Activated naive CD4-positive, alpha-beta T cell treated with anti-CD3 and anti-CD28 coated beads for 36 hours (primary cell): Measurements from ENCODE around the gene CCDC97. TPM values are rescaled to one million over a fixed set of nuclear protein-coding genes. Genes with fewer than 3 reads are reported as not detected.

ENCODE experiments used
- CTCF ChIA-PET: fragments of 350-600 bp; sonication (Branson Sonifier 250); formaldehyde crosslinking; loops from one replicate; lab custom pipeline; 2021; ENCODE audit warnings: antibody characterized with exemption; lab: Charles Lee
- DNase-seq: peaks from one replicate; pipeline ENCODE4 v3.0.0-alpha.2; 2020
- H3K27ac Mint-ChIP-seq: one replicate; pipeline ENCODE4 v1.8.0; 2021; ENCODE audit warnings: mild to moderate bottlenecking, mixed read lengths
- H3K27me3 Mint-ChIP-seq: one replicate; pipeline ENCODE4 v1.8.0; 2021; ENCODE audit warnings: low read depth, mixed read lengths
- H3K36me3 Mint-ChIP-seq: one replicate; pipeline ENCODE4 v1.8.0; 2021; ENCODE audit warnings: low read depth, mixed read lengths
- H3K4me1 Mint-ChIP-seq: one replicate; pipeline ENCODE4 v1.8.0; 2021; ENCODE audit warnings: low read depth, mixed read lengths
- H3K4me3 Mint-ChIP-seq: one replicate; pipeline ENCODE4 v1.8.0; 2021; ENCODE audit warnings: mild to moderate bottlenecking, moderate library complexity, mixed read lengths
- H3K9me3 Mint-ChIP-seq: one replicate; pipeline ENCODE4 v1.8.0; 2021; ENCODE audit warnings: mixed read lengths
- intact Hi-C: fragments of 100-400 bp; cut with micrococcal nuclease; formaldehyde crosslinking; loops from one replicate; pipeline ENCODE4 v1.15.1; 2023
- total RNA-seq, 2 experiments: library from RNA; stranded (reverse); gene quantifications; one replicate each; pipeline ENCODE4 v1.2.3, GENCODE V29; 2021

Gene CCDC97
- total RNA-seq, 2 experiments from 2014 or later, result 14.9 to 15.8 TPM

- Mint-ChIP-seq H3K4me3 (peak overlapping the region; percentile 95), H3K36me3 (peaks cover 38% of the 10 kb centered on the region), H3K27ac (peak overlapping the region; percentile 96), H3K27me3 (no peaks in the 10 kb centered on the region), H3K4me1 (peaks cover 78% of the 10 kb centered on the region), H3K9me3 (no peaks in the 10 kb centered on the region)
- intact Hi-C loops, result loop anchor here (1.0 to 5.0 kb wide), 5 partner anchors 19 to 335 kb away; partner anchors contain the start of gene DMAC2
- DNase-seq, result no peak
- CTCF ChIA-PET, result interaction anchor here (0.6 to 2.7 kb wide), 23 partner anchors 8 to 559 kb away, joined by 3 to 32 read pairs (median 4); partner anchors contain the start of genes ACTMAP, HNRNPUL1 and SNRPA
These were observed 566 bp upstream of the CCDC97 start for GRCh38 chr19:41309180-41310032.

GRCh38 chr19:41311072-41311471 is 1.1 kb downstream of the CCDC97 start:
- Mint-ChIP-seq H3K9me3 (no peaks in the 10 kb centered on the region), H3K4me3 (peak overlapping the region; percentile 95), H3K36me3 (peaks cover 29% of the 10 kb centered on the region), H3K27ac (no peak overlapping the region), H3K27me3 (no peaks in the 10 kb centered on the region), H3K4me1 (peaks cover 64% of the 10 kb centered on the region)
- no peak for DNase-seq
- CTCF ChIA-PET, result interaction anchor here (0.7 to 1.7 kb wide), 3 partner anchors 10 to 253 kb away, joined by 3 read pairs; no protein-coding TSS in a partner anchor
- intact Hi-C loops, result no loop called here

GRCh38 chr19:41311613-41312012 is 1.6 kb downstream of the CCDC97 start:
- peaks cover 61% of the 10 kb centered on the region for H3K4me1 Mint-ChIP-seq
- no peak for DNase-seq
- no peak overlapping the region for H3K27ac Mint-ChIP-seq
- peak overlapping the region; percentile 95 for H3K4me3 Mint-ChIP-seq
- no peaks in the 10 kb centered on the region for H3K27me3 Mint-ChIP-seq
- intact Hi-C loops, result no loop called here
- CTCF ChIA-PET, result interaction anchor here (0.7 to 1.7 kb wide), 3 partner anchors 10 to 252 kb away, joined by 3 read pairs; no protein-coding TSS in a partner anchor
- no peaks in the 10 kb centered on the region for H3K9me3 Mint-ChIP-seq
- peaks cover 34% of the 10 kb centered on the region for H3K36me3 Mint-ChIP-seq

- H3K9me3 Mint-ChIP-seq, result no peaks in the 10 kb centered on the region
- DNase-seq, result no peak
- CTCF ChIA-PET, result interaction anchor here (0.5 kb wide), 1 partner anchor 36 kb away, joined by 3 read pairs; no protein-coding TSS in a partner anchor
- peaks cover 39% of the 10 kb centered on the region for H3K36me3 Mint-ChIP-seq
- no peaks in the 10 kb centered on the region for H3K27me3 Mint-ChIP-seq
- H3K4me1 Mint-ChIP-seq, result peaks cover 25% of the 10 kb centered on the region
- peak overlapping the region; percentile 0 for H3K27ac Mint-ChIP-seq
- H3K4me3 Mint-ChIP-seq, result no peak overlapping the region
- intact Hi-C loops, result no loop called here
These were observed 6.4 kb downstream of the CCDC97 start for GRCh38 chr19:41316306-41316920.

- Mint-ChIP-seq H3K4me3 (no peak overlapping the region), H3K27me3 (no peaks in the 10 kb centered on the region), H3K36me3 (peaks cover 37% of the 10 kb centered on the region), H3K9me3 (no peaks in the 10 kb centered on the region), H3K27ac (no peak overlapping the region), H3K4me1 (peaks cover 12% of the 10 kb centered on the region)
- no peak for DNase-seq
- intact Hi-C loops, result no loop called here
- CTCF ChIA-PET, result no interaction called here
These were observed 8.9 kb downstream of the CCDC97 start for GRCh38 chr19:41318696-41319499.

GRCh38 chr19:41319500-41320184 is 9.7 kb downstream of the CCDC97 start:
- Mint-ChIP-seq H3K27ac (peak overlapping the region; percentile 24), H3K27me3 (no peaks in the 10 kb centered on the region), H3K4me1 (peaks cover 14% of the 10 kb centered on the region), H3K9me3 (no peaks in the 10 kb centered on the region), H3K4me3 (no peak overlapping the region), H3K36me3 (peaks cover 37% of the 10 kb centered on the region)
- CTCF ChIA-PET, result no interaction called here
- DNase-seq, result no peak
- intact Hi-C loops, result no loop called here

- peaks cover 17% of the 10 kb centered on the region for H3K4me1 Mint-ChIP-seq
- H3K9me3 Mint-ChIP-seq, result no peaks in the 10 kb centered on the region
- CTCF ChIA-PET, result interaction anchor here (0.7 kb wide), 1 partner anchor 15 kb away, joined by 3 read pairs; no protein-coding TSS in a partner anchor
- H3K27ac Mint-ChIP-seq, result peak overlapping the region; percentile 24
- no peaks in the 10 kb centered on the region for H3K27me3 Mint-ChIP-seq
- H3K4me3 Mint-ChIP-seq, result no peak overlapping the region
- intact Hi-C loops, result no loop called here
- H3K36me3 Mint-ChIP-seq, result peaks cover 37% of the 10 kb centered on the region
- DNase-seq, result no peak
These were observed 10.2 kb downstream of the CCDC97 start for GRCh38 chr19:41320185-41320518.

GRCh38 chr19:41320568-41320967 is 10.6 kb downstream of the CCDC97 start:
- peaks cover 21% of the 10 kb centered on the region for H3K4me1 Mint-ChIP-seq
- DNase-seq, result no peak
- intact Hi-C loops, result no loop called here
- no peaks in the 10 kb centered on the region for H3K9me3 Mint-ChIP-seq
- no peak overlapping the region for H3K27ac Mint-ChIP-seq
- no peaks in the 10 kb centered on the region for H3K27me3 Mint-ChIP-seq
- CTCF ChIA-PET, result interaction anchor here (0.7 kb wide), 1 partner anchor 15 kb away, joined by 3 read pairs; no protein-coding TSS in a partner anchor
- H3K36me3 Mint-ChIP-seq, result peaks cover 38% of the 10 kb centered on the region
- H3K4me3 Mint-ChIP-seq, result no peak overlapping the region

GRCh38 chr19:41321204-41321599 is 11.2 kb downstream of the CCDC97 start:
- H3K27ac Mint-ChIP-seq, result no peak overlapping the region
- CTCF ChIA-PET, result no interaction called here
- no peaks in the 10 kb centered on the region for H3K9me3 Mint-ChIP-seq
- peaks cover 37% of the 10 kb centered on the region for H3K36me3 Mint-ChIP-seq
- no peaks in the 10 kb centered on the region for H3K27me3 Mint-ChIP-seq
- H3K4me1 Mint-ChIP-seq, result peaks cover 21% of the 10 kb centered on the region
- DNase-seq, result no peak
- intact Hi-C loops, result no loop called here
- no peak overlapping the region for H3K4me3 Mint-ChIP-seq

GRCh38 chr19:41321600-41322270 is 11.8 kb downstream of the CCDC97 start:
- CTCF ChIA-PET, result no interaction called here
- H3K36me3 Mint-ChIP-seq, result peaks cover 35% of the 10 kb centered on the region

GRCh38 chr19:41322451-41322850 is 12.5 kb downstream of the CCDC97 start:
- Mint-ChIP-seq H3K27ac (peak overlapping the region; percentile 35), H3K4me1 (peaks cover 30% of the 10 kb centered on the region)

More at GRCh38 chr19:41321600-41322270, 11.8 kb downstream of the CCDC97 start:
- Mint-ChIP-seq H3K9me3 (no peaks in the 10 kb centered on the region), H3K4me3 (no peak overlapping the region), H3K27me3 (no peaks in the 10 kb centered on the region), H3K27ac (peak overlapping the region; percentile 56), H3K4me1 (peaks cover 25% of the 10 kb centered on the region)
- no peak for DNase-seq
- intact Hi-C loops, result no loop called here

More at GRCh38 chr19:41322451-41322850, 12.5 kb downstream of the CCDC97 start:
- CTCF ChIA-PET, result interaction anchor here (0.7 kb wide), 1 partner anchor 1076 kb away, joined by 6 read pairs; no protein-coding TSS in a partner anchor
- intact Hi-C loops, result no loop called here
- H3K9me3 Mint-ChIP-seq, result no peaks in the 10 kb centered on the region
- DNase-seq, result no peak
- H3K4me3 Mint-ChIP-seq, result no peak overlapping the region
- H3K36me3 Mint-ChIP-seq, result peaks cover 32% of the 10 kb centered on the region
- H3K27me3 Mint-ChIP-seq, result no peaks in the 10 kb centered on the region
